Left colon (tissue), 2 donors: ENCODE results near the gene MMP10. TPM values are rescaled to one million over a fixed set of nuclear protein-coding genes. Genes with fewer than 3 reads are reported as not detected.
"Not testable (repeated sequence)": the region's sequence is repeated elsewhere in the genome, so short reads cannot be mapped to it uniquely, and the experiment has no call there.

Experiments
- ATAC-seq: fragments of 200-7000 bp; cut with Tn5 transposase; one replicate; pipeline ENCODE4 v1.9.1; 2020; ENCODE audit warnings: mild to moderate bottlenecking, moderate library complexity
- DNase-seq, 2 donors: peaks; one replicate each; pipeline ENCODE4 v3.0.0-alpha.2; 2020
- intact Hi-C, 2 donors: fragments of 100-400 bp; cut with DNase I in 1 of 2; cut with micrococcal nuclease in 1 of 2; formaldehyde crosslinking; loops; one replicate each; pipeline versions ENCODE4 v1.11.2 to v1.14.0; 2022; cut with DNase I, micrococcal nuclease
- total RNA-seq, 2 donors: library from RNA; stranded (reverse); fragmentation: NEBNext Ultra II Directional; extraction: Animal tissue kit (Norgen Biotek cat#: 25700); gene quantifications; one replicate each; pipeline ENCODE4 v1.2.1, GENCODE V29; 2021
- donor health status: DM: no; HTN: no; CAD: no.
- donor health status: DM: yes; HTN: yes; CAD: no.

MMP10 gene
- total RNA-seq, 2 donors from 2014 or later: 0.47 TPM; not detected in 1

GRCh38 chr11:102746746-102747578 lies 33.5 kb downstream of the MMP10 start:
- ATAC-seq, intact Hi-C loops: not testable (repeated sequence)
- peak in 1 of 2 donors; percentile 14 for DNase-seq

GRCh38 chr11:102734650-102735049 lies 45.8 kb downstream of the MMP10 start:
- no peak for DNase-seq
- intact Hi-C loops: loop anchor here in 1 of 2 donors (10.0 kb wide), 1 partner anchor 210 kb away; no protein-coding TSS in a partner anchor
- ATAC-seq: peak; percentile 42

- DNase-seq (peak; percentile 48 to 75), ATAC-seq (peak; percentile 91)
- intact Hi-C loops: loop anchor here in 1 of 2 donors (10.0 kb wide), 1 partner anchor 211 kb away; no protein-coding TSS in a partner anchor
Observed at GRCh38 chr11:102733232-102733875, 47.1 kb downstream of the MMP10 start.

DNA sequence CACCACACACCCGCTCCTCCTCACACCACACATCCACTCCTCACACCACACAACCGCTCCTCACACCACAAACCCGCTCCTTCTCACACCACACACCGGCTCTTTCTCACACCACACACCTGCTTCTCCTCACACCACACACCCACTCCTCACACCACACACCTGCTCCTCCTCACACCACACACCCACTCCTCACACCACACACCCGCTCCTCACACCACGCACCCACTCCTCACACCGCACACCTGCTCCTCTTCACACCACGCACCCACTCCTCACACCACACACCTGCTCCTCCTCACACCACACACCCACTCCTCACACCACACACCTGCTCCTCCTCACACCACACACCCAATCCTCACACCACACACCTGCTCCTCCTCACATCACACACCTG lies 49.5 kb downstream of the MMP10 start:
- not testable (repeated sequence) for DNase-seq, ATAC-seq
- intact Hi-C loops: loop anchor here in 1 of 2 donors (10.0 kb wide), 1 partner anchor 214 kb away; no protein-coding TSS in a partner anchor

DNA sequence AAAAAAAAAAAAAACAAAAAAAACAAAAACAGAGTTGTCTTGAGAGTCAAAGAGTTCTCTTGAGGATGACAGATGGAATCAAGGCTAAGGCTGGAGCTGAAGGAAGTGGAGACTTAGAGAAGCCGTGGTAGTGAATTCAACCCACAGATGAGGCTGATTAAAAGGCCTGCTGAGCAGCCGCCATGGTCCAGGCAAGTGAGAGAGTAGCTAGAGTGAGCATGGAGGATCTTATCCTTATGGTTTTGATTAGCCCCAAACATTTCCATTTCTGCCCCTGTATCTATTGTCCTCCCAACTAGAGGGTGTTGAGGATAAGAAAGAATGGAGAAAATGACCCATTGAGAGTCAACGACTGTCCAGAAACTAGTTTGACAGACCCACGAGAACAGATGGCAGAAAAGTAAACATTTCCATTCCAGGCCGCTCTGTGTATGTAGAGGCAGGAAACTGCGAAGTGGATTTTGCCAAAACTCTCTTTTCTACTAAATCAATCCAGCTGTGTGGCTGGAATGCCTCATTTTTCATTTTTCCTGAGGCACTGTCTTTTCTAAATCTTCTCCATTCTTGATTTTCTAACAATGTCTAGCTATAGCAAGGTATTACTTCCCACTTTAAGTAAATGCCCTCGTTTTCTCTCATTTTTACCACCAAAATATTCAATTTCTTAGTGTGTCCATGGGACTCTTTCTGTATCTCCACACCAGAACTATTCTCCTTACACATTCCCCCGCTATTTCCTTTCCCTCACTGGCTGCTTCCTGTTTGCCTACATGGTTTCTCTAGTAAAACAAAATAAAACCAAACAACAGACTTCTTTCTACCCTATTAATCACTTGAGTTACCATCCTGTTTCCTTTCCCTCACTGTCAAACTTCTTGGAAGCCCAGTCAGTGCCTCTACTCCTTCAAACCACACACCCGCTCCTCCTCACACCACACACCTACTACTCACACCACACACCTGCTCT lies 50.3 kb downstream of the MMP10 start:
- intact Hi-C loops: loop anchor here in 1 of 2 donors (10.0 kb wide), 1 partner anchor 215 kb away; no protein-coding TSS in a partner anchor
- no peak for DNase-seq
- ATAC-seq: no peak

- intact Hi-C loops: no loop called here
- no peak for DNase-seq
Observed at GRCh38 chr11:102727890-102728289, 52.5 kb downstream of the MMP10 start.

GRCh38 chr11:102724904-102725500 lies 55.4 kb downstream of the MMP10 start, which contains the start of gene MMP8:
Gene MMP8 (minus strand): TSS chr11:102724954. CDS start chr11:102724855, 99 bp downstream.
- DNase-seq (no peak), ATAC-seq (no peak)
- intact Hi-C loops: no loop called here

More at GRCh38 chr11:102727890-102728289, 52.5 kb downstream of the MMP10 start:
- no peak for ATAC-seq

- ATAC-seq: no peak
- intact Hi-C loops: no loop called here
- no peak for DNase-seq
Observed at GRCh38 chr11:102722821-102723220, 57.6 kb downstream of the MMP10 start.

Other genes starting within 250 kb of the MMP10 start
- not detected for gene MMP7, start 249.9 kb downstream of the MMP10 start, total RNA-seq
- gene MMP20, start 155.3 kb downstream of the MMP10 start, total RNA-seq: not detected
- gene MMP27, start 74.9 kb downstream of the MMP10 start, total RNA-seq: under 1 TPM in 1 of 2 donors, not detected in 1; 0.47 TPM
- gene MMP8, start 55.7 kb downstream of the MMP10 start, total RNA-seq: not detected
- gene MMP1, start 17.5 kb upstream of the MMP10 start, total RNA-seq: under 1 TPM; 0.75 to 0.79 TPM
- 1 to 10 TPM in 1 of 2 donors, under 1 TPM in 1; 0.50 to 1.3 TPM for gene MMP3, start 63.0 kb upstream of the MMP10 start, total RNA-seq
- gene MMP12, start 94.4 kb upstream of the MMP10 start, total RNA-seq: 10 to 100 TPM in 1 of 2 donors, 1 to 10 TPM in 1; 3.5 to 10.9 TPM
- gene MMP13, start 175.1 kb upstream of the MMP10 start, total RNA-seq: not detected